ENCODE results near the gene GRIN1. TPM values are rescaled to one million over a fixed set of nuclear protein-coding genes. Genes with fewer than 3 reads are reported as not detected.

GRIN1 gene
- polyA plus RNA-seq, 1 donor: 2.6 TPM

- no CpG with 5 or more reads among the region's 56 CpGs for WGBS (ENCODE audit: insufficient coverage, low lambda C conversion rate)
- peaks cover 7% of the 10 kb centered on the region for H3K4me1 ChIP-seq (ENCODE audit: control insufficient read depth, insufficient read depth, low read length)
- H3K4me3 ChIP-seq (ENCODE audit: low read length): no peak overlapping the region
- peaks cover 96% of the 10 kb centered on the region for H3K27me3 ChIP-seq (ENCODE audit: control insufficient read depth, insufficient read depth, low read length)
- no peak overlapping the region for H3K27ac ChIP-seq (ENCODE audit: low read length)
- H3K36me3 ChIP-seq (ENCODE audit: control insufficient read depth, insufficient read depth, low read length): no peaks in the 10 kb centered on the region
- DNase-seq: no peak
- peaks cover 25% of the 10 kb centered on the region for H3K9me3 ChIP-seq (ENCODE audit: control insufficient read depth, low read depth, low read length)
These were observed 22.0 kb downstream of the GRIN1 start for GRCh38 chr9:137160716-137161557.

- Histone ChIP-seq H3K36me3 (ENCODE audit: control insufficient read depth, insufficient read depth, low read length) (no peaks in the 10 kb centered on the region), H3K4me3 (ENCODE audit: low read length) (no peak overlapping the region), H3K27me3 (ENCODE audit: control insufficient read depth, insufficient read depth, low read length) (peaks cover 96% of the 10 kb centered on the region), H3K27ac (ENCODE audit: low read length) (no peak overlapping the region), H3K4me1 (ENCODE audit: control insufficient read depth, insufficient read depth, low read length) (peaks cover 7% of the 10 kb centered on the region), H3K9me3 (ENCODE audit: control insufficient read depth, low read depth, low read length) (peaks cover 18% of the 10 kb centered on the region)
- no peak for DNase-seq
- no CpG with 5 or more reads among the region's 71 CpGs for WGBS (ENCODE audit: insufficient coverage, low lambda C conversion rate)
These were observed 22.9 kb downstream of the GRIN1 start for GRCh38 chr9:137161558-137162486.

- H3K4me1 ChIP-seq (ENCODE audit: control insufficient read depth, insufficient read depth, low read length): peaks cover 7% of the 10 kb centered on the region
- H3K27me3 ChIP-seq (ENCODE audit: control insufficient read depth, insufficient read depth, low read length): peaks cover 96% of the 10 kb centered on the region
- no peak overlapping the region for H3K4me3 ChIP-seq (ENCODE audit: low read length)
- no peaks in the 10 kb centered on the region for H3K36me3 ChIP-seq (ENCODE audit: control insufficient read depth, insufficient read depth, low read length)
- WGBS (ENCODE audit: insufficient coverage, low lambda C conversion rate): no CpG with 5 or more reads among the region's 74 CpGs
- peaks cover 15% of the 10 kb centered on the region for H3K9me3 ChIP-seq (ENCODE audit: control insufficient read depth, low read depth, low read length)
- peak in 1 of 2 donors; percentile 50 for DNase-seq
- H3K27ac ChIP-seq (ENCODE audit: low read length): no peak overlapping the region
These were observed 23.8 kb downstream of the GRIN1 start for GRCh38 chr9:137162505-137163364.

GRCh38 chr9:137163365-137163715, 24.4 kb downstream of the GRIN1 start:
- Histone ChIP-seq H3K27me3 (ENCODE audit: control insufficient read depth, insufficient read depth, low read length) (peaks cover 96% of the 10 kb centered on the region), H3K36me3 (ENCODE audit: control insufficient read depth, insufficient read depth, low read length) (no peaks in the 10 kb centered on the region), H3K27ac (ENCODE audit: low read length) (no peak overlapping the region), H3K4me1 (ENCODE audit: control insufficient read depth, insufficient read depth, low read length) (peaks cover 11% of the 10 kb centered on the region), H3K9me3 (ENCODE audit: control insufficient read depth, low read depth, low read length) (peaks cover 15% of the 10 kb centered on the region), H3K4me3 (ENCODE audit: low read length) (no peak overlapping the region)
- DNase-seq: no peak
- WGBS (ENCODE audit: insufficient coverage, low lambda C conversion rate): no CpG with 5 or more reads among the region's 26 CpGs

- H3K4me1 ChIP-seq (ENCODE audit: control insufficient read depth, insufficient read depth, low read length): peaks cover 11% of the 10 kb centered on the region
- peaks cover 15% of the 10 kb centered on the region for H3K9me3 ChIP-seq (ENCODE audit: control insufficient read depth, low read depth, low read length)
- no peaks in the 10 kb centered on the region for H3K36me3 ChIP-seq (ENCODE audit: control insufficient read depth, insufficient read depth, low read length)
- no CpG with 5 or more reads among the region's 22 CpGs for WGBS (ENCODE audit: insufficient coverage, low lambda C conversion rate)
- H3K4me3 ChIP-seq (ENCODE audit: low read length): no peak overlapping the region
- peaks cover 95% of the 10 kb centered on the region for H3K27me3 ChIP-seq (ENCODE audit: control insufficient read depth, insufficient read depth, low read length)
- no peak for DNase-seq
- H3K27ac ChIP-seq (ENCODE audit: low read length): no peak overlapping the region
These were observed 24.9 kb downstream of the GRIN1 start for GRCh38 chr9:137163805-137164204.

GRCh38 chr9:137164370-137165249, 25.7 kb downstream of the GRIN1 start:
- no CpG with 5 or more reads among the region's 34 CpGs for WGBS (ENCODE audit: insufficient coverage, low lambda C conversion rate)
- Histone ChIP-seq H3K27ac (ENCODE audit: low read length) (no peak overlapping the region), H3K4me1 (ENCODE audit: control insufficient read depth, insufficient read depth, low read length) (peaks cover 11% of the 10 kb centered on the region), H3K4me3 (ENCODE audit: low read length) (no peak overlapping the region), H3K9me3 (ENCODE audit: control insufficient read depth, low read depth, low read length) (peaks cover 15% of the 10 kb centered on the region), H3K36me3 (ENCODE audit: control insufficient read depth, insufficient read depth, low read length) (no peaks in the 10 kb centered on the region), H3K27me3 (ENCODE audit: control insufficient read depth, insufficient read depth, low read length) (peaks cover 89% of the 10 kb centered on the region)
- no peak for DNase-seq

- Histone ChIP-seq H3K4me3 (ENCODE audit: low read length) (no peak overlapping the region), H3K36me3 (ENCODE audit: control insufficient read depth, insufficient read depth, low read length) (no peaks in the 10 kb centered on the region), H3K27me3 (ENCODE audit: control insufficient read depth, insufficient read depth, low read length) (peaks cover 89% of the 10 kb centered on the region), H3K27ac (ENCODE audit: low read length) (no peak overlapping the region), H3K9me3 (ENCODE audit: control insufficient read depth, low read depth, low read length) (peaks cover 20% of the 10 kb centered on the region), H3K4me1 (ENCODE audit: control insufficient read depth, insufficient read depth, low read length) (peaks cover 11% of the 10 kb centered on the region)
- DNase-seq: no peak
- 60% methylated on average over 1 of the region's 32 CpGs for WGBS (ENCODE audit: insufficient coverage, low lambda C conversion rate)
These were observed 26.4 kb downstream of the GRIN1 start for GRCh38 chr9:137165250-137165836.

- no peak overlapping the region for H3K4me3 ChIP-seq (ENCODE audit: low read length)
- no peaks in the 10 kb centered on the region for H3K36me3 ChIP-seq (ENCODE audit: control insufficient read depth, insufficient read depth, low read length)
- H3K27me3 ChIP-seq (ENCODE audit: control insufficient read depth, insufficient read depth, low read length): peaks cover 92% of the 10 kb centered on the region
- no CpG with 5 or more reads among the region's 22 CpGs for WGBS (ENCODE audit: insufficient coverage, low lambda C conversion rate)
- H3K4me1 ChIP-seq (ENCODE audit: control insufficient read depth, insufficient read depth, low read length): peaks cover 11% of the 10 kb centered on the region
- peaks cover 20% of the 10 kb centered on the region for H3K9me3 ChIP-seq (ENCODE audit: control insufficient read depth, low read depth, low read length)
- H3K27ac ChIP-seq (ENCODE audit: low read length): no peak overlapping the region
- DNase-seq: no peak
These were observed 27.7 kb downstream of the GRIN1 start for GRCh38 chr9:137166380-137167229.
